Vagina (tissue), 2 donors: Measurements from ENCODE around the gene ISCU. TPM values are rescaled to one million over a fixed set of nuclear protein-coding genes. Genes with fewer than 3 reads are reported as not detected.

ENCODE experiments used
- DNase-seq, 2 donors: peaks; one replicate each; pipeline ENCODE4 v3.0.0-alpha.2; 2017; ENCODE audit errors: extremely low spot score in 2 of 2
- H3K27ac ChIP-seq: fragments of 200-600 bp; sonication (generic); one replicate; pipeline ENCODE4 v1.5.1; 2019
- H3K27me3 ChIP-seq: fragments of 200-600 bp; sonication (generic); one replicate; pipeline ENCODE4 v1.5.1; 2019
- H3K36me3 ChIP-seq, 2 donors: fragments of 200-600 bp; sonication (generic); one replicate each; pipeline ENCODE4 v1.5.1; 2017 to 2019
- H3K4me1 ChIP-seq: fragments of 200-600 bp; sonication (generic); one replicate; pipeline ENCODE4 v1.5.1; 2019
- H3K4me3 ChIP-seq, 2 donors: fragments of 200-600 bp; sonication (generic); 1 replicate in 1 of 2; 2 replicates in 1 of 2; pipeline ENCODE4 v1.5.1; 2016 to 2019
- H3K9me3 ChIP-seq: fragments of 200-600 bp; sonication (generic); one replicate; pipeline ENCODE4 v1.5.1; 2019
- POLR2A ChIP-seq, 2 donors: fragments of 450-650 bp; IDR thresholded peaks; one replicate each; pipeline ENCODE4 v1.6.1; 2017; ENCODE audit warnings: antibody characterized with exemption in 2 of 2, mild to moderate bottlenecking in 2 of 2, moderate library complexity in 2 of 2
- POLR2AphosphoS5 ChIP-seq, 2 donors: sonication (generic); formaldehyde crosslinking; IDR thresholded peaks; one replicate each; pipeline ENCODE4 v1.9.0; 2017; ENCODE audit warnings: antibody characterized with exemption in 2 of 2, mild to moderate bottlenecking in 2 of 2, low read depth in 1 of 2; ENCODE audit not compliant: insufficient read depth in 1 of 2
- intact Hi-C: fragments of 100-400 bp; cut with DNase I; formaldehyde crosslinking; loops from one replicate; pipeline ENCODE4 v1.15.1; 2023
- total RNA-seq: library from RNA; depleted of rRNA; stranded (reverse); fragments of >200 nt; gene quantifications from one replicate; pipeline ENCODE4 v1.2.3, GENCODE V29; 2016
- TF ChIP-seq, protein P1 (sequence below), 3 experiments: fragments of 450-650 bp in 2 of 3; fragments of 200-600 bp in 1 of 3; sonication (generic) in 1 of 3; IDR thresholded peaks; one replicate each; pipeline ENCODE4 v1.5.1; 2017 to 2019; ENCODE audit warnings: antibody characterized with exemption in 3 of 3, mild to moderate bottlenecking in 2 of 3, moderate library complexity in 2 of 3

ISCU gene
- total RNA-seq, 1 donor from 2014 or later = 167 TPM

GRCh38 chr12:108519558-108519957, 42.8 kb upstream of the ISCU start:
- H3K4me3 ChIP-seq = no peak overlapping the region
- TF ChIP-seq, protein P1, sequence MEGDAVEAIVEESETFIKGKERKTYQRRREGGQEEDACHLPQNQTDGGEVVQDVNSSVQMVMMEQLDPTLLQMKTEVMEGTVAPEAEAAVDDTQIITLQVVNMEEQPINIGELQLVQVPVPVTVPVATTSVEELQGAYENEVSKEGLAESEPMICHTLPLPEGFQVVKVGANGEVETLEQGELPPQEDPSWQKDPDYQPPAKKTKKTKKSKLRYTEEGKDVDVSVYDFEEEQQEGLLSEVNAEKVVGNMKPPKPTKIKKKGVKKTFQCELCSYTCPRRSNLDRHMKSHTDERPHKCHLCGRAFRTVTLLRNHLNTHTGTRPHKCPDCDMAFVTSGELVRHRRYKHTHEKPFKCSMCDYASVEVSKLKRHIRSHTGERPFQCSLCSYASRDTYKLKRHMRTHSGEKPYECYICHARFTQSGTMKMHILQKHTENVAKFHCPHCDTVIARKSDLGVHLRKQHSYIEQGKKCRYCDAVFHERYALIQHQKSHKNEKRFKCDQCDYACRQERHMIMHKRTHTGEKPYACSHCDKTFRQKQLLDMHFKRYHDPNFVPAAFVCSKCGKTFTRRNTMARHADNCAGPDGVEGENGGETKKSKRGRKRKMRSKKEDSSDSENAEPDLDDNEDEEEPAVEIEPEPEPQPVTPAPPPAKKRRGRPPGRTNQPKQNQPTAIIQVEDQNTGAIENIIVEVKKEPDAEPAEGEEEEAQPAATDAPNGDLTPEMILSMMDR (IDR thresholded peaks at IDR 0.05) = no peak
- TF ChIP-seq POLR2AphosphoS5 (IDR thresholded peaks at IDR 0.05; ENCODE audit: insufficient read depth in 1 of 2, low read depth in 1 of 2) (no peak), POLR2A (IDR thresholded peaks at IDR 0.05) (no peak)
- no peak for DNase-seq
- H3K27ac ChIP-seq = no peak overlapping the region
- H3K9me3 ChIP-seq = no peaks in the 10 kb centered on the region
- H3K4me1 ChIP-seq = peaks cover 17% of the 10 kb centered on the region
- intact Hi-C loops = no loop called here
- no peaks in the 10 kb centered on the region for H3K27me3 ChIP-seq
- peaks cover 0 to 65% of the 10 kb centered on the region in 2 donors for H3K36me3 ChIP-seq

- no peak for TF ChIP-seq POLR2A (IDR thresholded peaks at IDR 0.05)
- TF ChIP-seq, protein P1 (IDR thresholded peaks at IDR 0.05) = no peak
- H3K4me3 ChIP-seq = no peak overlapping the region
- no peaks in the 10 kb centered on the region for H3K9me3 ChIP-seq
- DNase-seq = no peak
- no peaks in the 10 kb centered on the region for H3K27me3 ChIP-seq
- peaks cover 0 to 94% of the 10 kb centered on the region in 2 donors for H3K36me3 ChIP-seq
- H3K27ac ChIP-seq = no peak overlapping the region
- intact Hi-C loops = no loop called here
- H3K4me1 ChIP-seq = no peaks in the 10 kb centered on the region
These were observed 39.0 kb upstream of the ISCU start for GRCh38 chr12:108523365-108523764.

DNA sequence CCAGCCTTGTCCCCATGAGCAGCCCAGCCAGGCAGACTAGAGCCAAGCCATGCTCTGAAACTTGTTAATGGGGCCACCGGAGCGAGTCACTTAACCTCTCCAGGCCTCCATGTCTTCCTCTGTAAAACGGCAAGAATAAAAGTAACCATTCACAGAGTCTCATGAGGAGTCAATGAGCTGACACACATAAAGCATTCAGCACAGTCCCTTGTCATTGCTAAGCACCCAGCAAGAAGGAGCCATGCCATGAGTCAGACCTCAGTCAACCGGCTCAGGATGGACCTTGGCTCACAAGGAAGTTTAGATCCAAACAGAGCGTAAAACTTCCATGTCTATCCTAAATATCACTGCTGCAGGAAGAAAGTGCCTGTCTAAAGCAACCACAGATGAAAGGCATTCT, 36.7 kb upstream of the ISCU start:
- peaks cover 0 to 94% of the 10 kb centered on the region in 2 donors for H3K36me3 ChIP-seq
- no peak for DNase-seq

GRCh38 chr12:108526482-108527165, 35.8 kb upstream of the ISCU start:
- intact Hi-C loops = no loop called here

More for the DNA sequence above, 36.7 kb upstream of the ISCU start:
- no peaks in the 10 kb centered on the region for H3K4me1 ChIP-seq
- no peaks in the 10 kb centered on the region for H3K27me3 ChIP-seq
- H3K4me3 ChIP-seq = no peak overlapping the region
- no peak overlapping the region for H3K27ac ChIP-seq
- TF ChIP-seq POLR2A (IDR thresholded peaks at IDR 0.05) (no peak), POLR2AphosphoS5 (IDR thresholded peaks at IDR 0.05; ENCODE audit: insufficient read depth in 1 of 2, low read depth in 1 of 2) (no peak)
- TF ChIP-seq, protein P1 (IDR thresholded peaks at IDR 0.05) = no peak
- intact Hi-C loops = no loop called here
- H3K9me3 ChIP-seq = no peaks in the 10 kb centered on the region

GRCh38 chr12:108527166-108527496, 35.3 kb upstream of the ISCU start:
- no peak for TF ChIP-seq POLR2AphosphoS5 (IDR thresholded peaks at IDR 0.05; ENCODE audit: insufficient read depth in 1 of 2, low read depth in 1 of 2)
- TF ChIP-seq, protein P1 (IDR thresholded peaks at IDR 0.05) = no peak
- no peak for TF ChIP-seq POLR2A (IDR thresholded peaks at IDR 0.05)
- peak in 1 of 2 donors; percentile 61 for DNase-seq
- no peaks in the 10 kb centered on the region for H3K4me1 ChIP-seq
- intact Hi-C loops = no loop called here
- no peaks in the 10 kb centered on the region for H3K9me3 ChIP-seq
- no peak overlapping the region for H3K4me3 ChIP-seq
- no peaks in the 10 kb centered on the region for H3K27me3 ChIP-seq
- no peak overlapping the region for H3K27ac ChIP-seq
- H3K36me3 ChIP-seq = peaks cover 0 to 91% of the 10 kb centered on the region in 2 donors

More at GRCh38 chr12:108526482-108527165, 35.8 kb upstream of the ISCU start:
- Histone ChIP-seq H3K4me1 (no peaks in the 10 kb centered on the region), H3K27ac (no peak overlapping the region), H3K36me3 (peaks cover 0 to 90% of the 10 kb centered on the region in 2 donors), H3K27me3 (no peaks in the 10 kb centered on the region), H3K9me3 (no peaks in the 10 kb centered on the region), H3K4me3 (no peak overlapping the region)
- no peak for TF ChIP-seq POLR2AphosphoS5 (IDR thresholded peaks at IDR 0.05; ENCODE audit: insufficient read depth in 1 of 2, low read depth in 1 of 2)
- TF ChIP-seq, protein P1 (IDR thresholded peaks at IDR 0.05) = no peak
- TF ChIP-seq POLR2A (IDR thresholded peaks at IDR 0.05) = no peak
- no peak for DNase-seq
